Psoas muscle (tissue), 8 donors: Measurements from ENCODE around the gene ADGRD1. TPM values are rescaled to one million over a fixed set of nuclear protein-coding genes. Genes with fewer than 3 reads are reported as not detected.

Source experiments
- ATAC-seq, 4 donors: fragments of 200-7000 bp; cut with Tn5 transposase; one replicate each; pipeline ENCODE4 v1.9.1; 2020; ENCODE audit warnings: moderate library complexity in 3 of 4, mild to moderate bottlenecking in 2 of 4
- DNase-seq, 2 donors: peaks; one replicate each; pipeline ENCODE4 v3.0.0-alpha.2; 2020
- H3K27ac ChIP-seq: fragments of 200-600 bp; one replicate; pipeline ENCODE4 v1.8.0; 2022
- H3K27me3 ChIP-seq, 3 donors: fragments of 200-600 bp in 1 of 3; one replicate each; pipeline versions ENCODE4 v1.6.1 to v1.8.0; 2013 to 2022; ENCODE audit warnings: low read length in 2 of 3, mild to moderate bottlenecking in 2 of 3, moderate library complexity in 1 of 3; ENCODE audit not compliant: insufficient read depth in 3 of 3
- H3K36me3 ChIP-seq, 2 donors: fragments of 200-600 bp in 1 of 2; one replicate each; pipeline versions ENCODE4 v1.6.1 to v1.8.0; 2013 to 2022; ENCODE audit warnings: low read depth in 1 of 2, mild to moderate bottlenecking in 1 of 2, moderate library complexity in 1 of 2; ENCODE audit not compliant: insufficient read depth in 1 of 2
- H3K4me1 ChIP-seq: fragments of 200-600 bp; one replicate; pipeline ENCODE4 v1.8.0; 2022
- H3K4me3 ChIP-seq: fragments of 200-600 bp; one replicate; pipeline ENCODE4 v1.8.0; 2022; ENCODE audit warnings: mild to moderate bottlenecking
- H3K9me3 ChIP-seq: fragments of 200-600 bp; one replicate; pipeline ENCODE4 v1.8.0; 2022
- CTCF ChIP-seq: fragments of 200-600 bp; IDR thresholded peaks from one replicate; pipeline ENCODE4 v1.8.0; 2022; ENCODE audit warnings: antibody characterized with exemption
- WGBS, 3 donors: extraction: QIAGEN DNeasy Blood & Tissue Kit; methylation state at CpG; one replicate each; pipeline versions ENCODE4 v1.1.6 to v1.1.7; 2013; 5-methylcytosine and 5-hydroxymethylcytosine counted together
- intact Hi-C, 2 donors: fragments of 100-400 bp; cut with DNase I; formaldehyde crosslinking; loops; one replicate each; pipeline versions ENCODE4 v1.11.0 to v1.14.2; 2022
- polyA plus RNA-seq, 3 donors: library from polyadenylated mRNA; stranded (reverse); fragments of 200-250 nt; gene quantifications; one replicate each; pipeline ENCODE4 v1.2.3, GENCODE V29; 2013
- total RNA-seq, 4 donors: library from RNA; stranded (reverse); fragmentation: NEBNext Ultra II Directional in 2 of 4; extraction: Animal tissue kit (Norgen Biotek cat#: 25700) in 2 of 4; gene quantifications; one replicate each; pipeline versions ENCODE4 v1.2.1 to v1.2.4, GENCODE V29; 2021 to 2023
- donor health status: healthy with polysubstance abuse.
- donor health status: DM: no; HTN: no; CAD: no; lungs with moderate emphysema.
- donor health status: Bipolar disorder and iron deficiency.
- donor health status: healthy.
- donor health status: DM: yes; HTN: yes; CAD: no.
- donor health status: DM: no; HTN: no; CAD: no.
- donor health status: DM: no; HTN: no; CAD: no.
- donor health status: DM: yes; HTN: yes; CAD: no.

The ADGRD1 gene
- total and polyA plus RNA-seq, 7 donors, result 2.1 to 11.6 (median 3.6) TPM

GRCh38 chr12:131120831-131121271 lies 167.1 kb downstream of the ADGRD1 start:
- no peak for DNase-seq
- intact Hi-C loops, result no loop called here

DNA sequence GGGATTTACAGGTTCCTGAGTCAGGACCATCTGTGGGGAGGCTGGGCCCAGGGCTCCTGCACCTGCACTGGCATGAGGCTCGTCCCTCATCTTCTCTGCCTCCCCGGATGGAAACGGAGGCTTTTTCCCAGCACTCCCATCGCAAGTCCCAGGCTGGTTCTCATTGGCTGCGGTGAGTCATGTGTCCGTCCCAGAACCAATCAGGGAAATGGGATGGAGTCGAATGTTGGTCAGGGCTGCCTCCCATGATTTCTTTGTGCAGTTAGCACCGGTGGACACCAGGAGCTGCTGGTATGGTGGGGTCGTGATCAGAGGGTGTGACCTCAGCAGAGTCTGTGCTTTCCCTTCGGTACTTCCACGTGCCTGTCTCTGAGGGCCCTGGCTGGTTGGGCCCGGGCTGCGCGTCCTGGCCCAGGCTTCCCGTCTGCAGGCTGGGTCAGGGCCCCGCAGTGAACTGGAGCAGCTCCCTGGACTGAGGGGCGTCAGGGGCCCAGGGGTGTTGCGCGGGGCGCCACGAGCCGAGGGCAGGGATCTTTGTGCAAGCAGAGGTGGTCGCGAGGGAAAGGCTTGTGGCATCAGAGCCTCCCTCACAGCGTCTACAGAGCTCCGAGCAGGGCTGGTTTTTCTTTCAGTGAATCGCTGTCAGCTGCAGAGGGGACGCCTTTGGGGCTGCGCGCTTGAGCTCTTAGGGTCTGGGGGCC lies 168.1 kb downstream of the ADGRD1 start:
- TF ChIP-seq CTCF, result no peak
- intact Hi-C loops, result no loop called here
- no peaks in the 10 kb centered on the region for H3K4me1 ChIP-seq
- no peak overlapping the region for H3K27ac ChIP-seq
- no peaks in the 10 kb centered on the region for H3K27me3 ChIP-seq
- no peaks in the 10 kb centered on the region for H3K9me3 ChIP-seq
- DNase-seq (peak in 1 of 2 donors; percentile 9), ATAC-seq (no peak)
- 83 to 90% (median 85%) methylated on average over 29 to 30 of the region's 30 CpGs for WGBS, 3 donors
- H3K36me3 ChIP-seq, result no peaks in the 10 kb centered on the region
- H3K4me3 ChIP-seq, result no peak overlapping the region

More at GRCh38 chr12:131120831-131121271, 167.1 kb downstream of the ADGRD1 start:
- no peak for TF ChIP-seq CTCF
- Histone ChIP-seq H3K36me3 (no peaks in the 10 kb centered on the region), H3K9me3 (no peaks in the 10 kb centered on the region), H3K27me3 (no peaks in the 10 kb centered on the region), H3K4me1 (no peaks in the 10 kb centered on the region), H3K4me3 (no peak overlapping the region), H3K27ac (no peak overlapping the region)
- no peak for ATAC-seq
- WGBS, 3 donors, result 81 to 83% (median 82%) methylated on average over 25 of the region's 25 CpGs

DNA sequence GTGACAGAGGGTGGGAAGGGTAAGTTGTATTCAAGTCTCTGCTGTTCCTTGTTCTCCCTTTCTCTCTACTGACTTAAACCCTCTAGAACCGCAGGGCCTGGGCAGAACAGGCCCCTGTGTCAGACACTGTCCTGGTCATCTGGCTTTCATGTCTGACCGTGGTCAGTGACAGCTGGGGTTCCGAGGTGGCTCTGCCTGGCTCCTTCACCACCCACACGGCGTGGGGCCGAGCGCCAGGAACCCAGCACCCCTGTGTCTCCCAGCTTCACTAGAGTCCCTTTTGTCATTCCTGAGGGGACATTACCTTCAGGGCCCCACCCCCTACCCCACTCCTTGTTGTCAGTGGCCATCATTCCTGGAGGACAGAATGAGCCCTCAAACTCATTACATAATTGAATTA lies 168.9 kb downstream of the ADGRD1 start:
- Histone ChIP-seq H3K4me3 (no peak overlapping the region), H3K9me3 (no peaks in the 10 kb centered on the region), H3K27ac (no peak overlapping the region), H3K36me3 (no peaks in the 10 kb centered on the region), H3K27me3 (no peaks in the 10 kb centered on the region), H3K4me1 (no peaks in the 10 kb centered on the region)
- ATAC-seq, result no peak
- no peak for TF ChIP-seq CTCF
- DNase-seq, result peak in 1 of 2 donors; percentile 9
- 78 to 84% (median 80%) methylated on average over 7 of the region's 7 CpGs for WGBS, 3 donors
- intact Hi-C loops, result no loop called here

GRCh38 chr12:131123817-131124216 lies 170.1 kb downstream of the ADGRD1 start:
- WGBS, 3 donors, result 83 to 87% (median 85%) methylated on average over 10 of the region's 10 CpGs

More at GRCh38 chr12:131123817-131124216, 170.1 kb downstream of the ADGRD1 start:
- H3K27ac ChIP-seq, result no peak overlapping the region
- intact Hi-C loops, result no loop called here
- no peaks in the 10 kb centered on the region for H3K4me1 ChIP-seq
- TF ChIP-seq CTCF, result no peak
- no peaks in the 10 kb centered on the region for H3K36me3 ChIP-seq
- no peaks in the 10 kb centered on the region for H3K27me3 ChIP-seq
- ATAC-seq (no peak), DNase-seq (no peak)
- H3K4me3 ChIP-seq, result no peak overlapping the region
- no peaks in the 10 kb centered on the region for H3K9me3 ChIP-seq
